GM10248 (cell line): ENCODE data around the gene DACH1.
"Not testable (repeated sequence)": the region's sequence is repeated elsewhere in the genome, so short reads cannot be mapped to it uniquely, and the experiment has no call there.

Experiments
- CTCF ChIA-PET: fragments of 300-600 bp; sonication (Branson Sonifier 250); formaldehyde crosslinking; extraction: SDS; loops from one replicate; lab custom pipeline; 2021; ENCODE audit warnings: antibody characterized with exemption; lab: Yijun Ruan, JAX
- POLR2A ChIA-PET: fragments of 350-650 bp; sonication (Branson Sonifier 250); formaldehyde crosslinking; extraction: SDS; loops from one replicate; lab custom pipeline; 2020; ENCODE audit warnings: antibody characterized with exemption; lab: Yijun Ruan, JAX
- DNase-seq: peaks from one replicate; pipeline ENCODE4 v3.0.0; 2012; ENCODE audit errors: extremely low spot score
- CTCF ChIP-seq: IDR thresholded peaks from 2 replicates; pipeline ENCODE4 v1.5.1; 2012; ENCODE audit warnings: mild to moderate bottlenecking, low read depth; ENCODE audit errors: extremely low read depth, missing control alignments, control extremely low read depth

DACH1 gene

DNA sequence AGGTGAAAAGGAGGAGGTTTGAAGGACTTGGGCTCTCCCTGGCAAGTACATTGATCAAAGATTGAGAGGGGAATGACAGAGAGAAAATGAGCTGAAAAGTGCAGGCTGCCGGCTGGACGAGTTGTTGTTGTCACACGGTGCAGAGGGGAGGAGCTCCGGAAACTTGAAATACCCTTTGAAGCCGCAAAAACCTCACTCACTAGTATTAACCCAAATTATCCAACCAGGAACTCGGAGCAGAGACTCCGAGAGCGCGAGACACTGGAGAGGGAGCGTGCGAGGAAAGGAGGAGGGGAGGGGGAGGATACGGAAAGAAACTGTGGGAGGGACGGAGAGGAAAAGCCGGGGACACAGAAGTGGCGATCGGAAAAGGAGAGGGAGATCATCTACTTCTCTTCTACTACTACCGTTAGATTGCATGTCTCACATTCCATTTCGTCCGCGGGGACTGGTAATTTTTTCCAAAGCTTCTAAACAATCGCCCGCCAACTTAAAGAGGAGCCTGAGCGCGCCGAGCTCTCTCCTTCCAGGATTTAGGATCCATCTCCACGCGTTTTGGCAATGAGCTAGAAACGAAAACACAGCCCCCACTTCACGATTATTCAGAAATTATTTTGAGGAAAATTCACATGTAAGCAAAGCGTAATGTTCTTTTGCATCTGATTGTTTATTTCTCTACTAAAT is at the start of gene DACH1:
Gene DACH1 (minus strand): TSS at position 74 of the 684 bp plus-strand sequence.
- ChIA-PET CTCF (interaction anchor here (2.0 kb wide), 1 partner anchor 12 kb away, joined by 15 read pairs; no protein-coding TSS in a partner anchor), POLR2A (no interaction called here)
- DNase-seq: peak; percentile 38
- no peak for TF ChIP-seq CTCF

GRCh38 chr13:71913717-71914116 is 46.7 kb upstream of the DACH1 start:
- DNase-seq: no peak
- POLR2A ChIA-PET: no interaction called here
- CTCF ChIA-PET: no interaction called here
- TF ChIP-seq CTCF: no peak

GRCh38 chr13:71912524-71912923 is 45.5 kb upstream of the DACH1 start:
- DNase-seq: no peak
- ChIA-PET POLR2A (no interaction called here), CTCF (no interaction called here)
- no peak for TF ChIP-seq CTCF

DNA sequence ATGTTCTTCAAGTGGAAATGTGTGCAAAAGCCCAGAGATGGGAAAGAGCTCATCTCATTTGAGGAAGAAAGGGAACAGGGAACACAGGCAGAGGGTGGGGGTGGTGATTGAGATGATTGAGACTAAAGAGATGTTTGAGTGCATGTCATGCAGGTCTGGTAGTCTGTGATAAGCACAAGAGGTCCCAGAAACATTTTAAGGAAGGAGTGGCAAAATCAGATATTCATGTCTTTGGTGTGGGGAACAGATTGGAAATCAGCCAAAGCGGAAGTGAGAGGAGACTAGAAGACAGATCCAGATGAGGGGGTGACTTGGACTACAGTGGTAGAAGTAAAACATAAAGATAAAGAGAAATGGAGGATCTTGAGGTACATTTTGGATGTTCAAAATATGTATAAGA is 39.4 kb upstream of the DACH1 start:
- no peak for DNase-seq
- TF ChIP-seq CTCF: no peak
- POLR2A ChIA-PET: no interaction called here
- CTCF ChIA-PET: no interaction called here

DNA sequence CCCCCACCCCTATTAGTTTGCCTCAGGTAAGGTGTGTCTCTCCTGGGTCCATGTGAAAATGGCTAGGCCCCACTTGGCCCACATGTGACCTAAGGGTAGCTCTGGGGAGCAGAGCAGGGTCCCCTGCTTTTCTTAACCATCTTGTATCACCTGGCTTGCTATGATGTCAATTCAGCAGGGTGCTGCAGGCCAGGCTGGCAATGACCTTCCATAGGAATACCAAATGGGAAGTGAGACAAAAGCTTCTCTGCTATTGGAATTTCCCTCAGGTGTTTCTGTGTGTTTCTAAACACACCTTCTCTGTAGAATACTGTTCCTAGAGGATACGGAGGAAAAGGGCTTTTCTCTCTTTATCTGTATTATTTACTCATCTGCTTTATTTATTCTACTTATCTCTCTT is 35.7 kb upstream of the DACH1 start:
- no peak for DNase-seq
- CTCF ChIA-PET: interaction anchor here (1.4 kb wide), 1 partner anchor 10 kb away, joined by 3 read pairs; no protein-coding TSS in a partner anchor

GRCh38 chr13:71893506-71893905 is 26.5 kb upstream of the DACH1 start:
- POLR2A ChIA-PET, DNase-seq, CTCF ChIA-PET: not testable (repeated sequence)

More for the DNA sequence above, 35.7 kb upstream of the DACH1 start:
- no peak for TF ChIP-seq CTCF
- POLR2A ChIA-PET: no interaction called here

GRCh38 chr13:71886880-71887279 is 19.9 kb upstream of the DACH1 start:
- ChIA-PET CTCF (no interaction called here), POLR2A (no interaction called here)
- no peak for DNase-seq
- TF ChIP-seq CTCF: no peak
